Stimulated activated CD4-positive, alpha-beta T cell treated with anti-CD3 and anti-CD28 coated beads, Interleukin-15, amount 100 ng/mL, for 1 hour (primary cell): ENCODE measurements around the gene EPN2.

Experiments used
- DNase-seq, 2 donors: peaks; one replicate each; pipeline ENCODE4 v3.0.0-alpha.2; 2020; ENCODE audit warnings: low read depth in 1 of 2, low spot score in 1 of 2

EPN2 gene

DNA sequence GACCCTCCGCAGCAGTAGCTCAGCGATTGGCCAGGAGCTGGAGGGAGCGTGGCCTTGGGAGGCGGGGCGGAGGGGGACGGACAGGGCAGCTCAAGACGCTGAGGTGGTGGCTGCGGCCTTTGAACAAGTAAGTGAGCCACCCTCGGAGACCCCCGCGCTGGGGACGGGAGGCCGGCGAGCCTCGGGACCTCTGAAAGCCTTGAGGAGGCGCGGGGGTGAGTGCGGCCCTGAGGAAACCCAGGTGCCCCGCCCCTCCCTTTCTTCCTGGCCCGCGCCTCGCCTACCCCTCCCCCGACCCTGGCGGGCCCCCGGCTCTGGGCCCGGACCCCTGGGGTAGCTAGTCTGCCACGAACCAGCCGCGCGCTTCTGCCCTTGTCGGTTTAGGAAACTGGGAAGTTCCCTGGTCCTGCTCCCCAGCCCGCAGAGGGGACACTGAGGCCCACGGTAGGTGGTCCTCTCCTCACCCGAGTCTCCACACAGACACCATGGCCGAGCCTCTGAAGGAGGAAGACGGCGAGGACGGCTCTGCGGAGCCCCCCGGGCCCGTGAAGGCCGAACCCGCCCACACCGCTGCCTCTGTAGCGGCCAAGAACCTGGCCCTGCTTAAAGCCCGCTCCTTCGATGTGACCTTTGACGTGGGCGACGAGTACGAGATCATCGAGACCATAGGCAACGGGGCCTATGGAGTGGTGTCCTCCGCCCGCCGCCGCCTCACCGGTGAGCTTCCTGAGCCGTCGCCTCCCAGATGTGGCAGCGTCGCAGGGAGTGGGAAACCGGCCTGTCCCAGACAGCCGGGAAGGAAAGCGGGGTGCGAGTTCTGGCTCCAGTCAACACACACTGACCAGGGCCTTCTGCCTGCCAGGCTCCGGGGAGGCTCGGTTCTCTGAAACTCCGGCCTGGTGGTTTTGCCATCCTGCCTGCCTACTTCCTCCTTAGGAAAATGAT is 141.5 kb downstream of the EPN2 start, which contains the start of gene MAPK7:
MAPK7 (plus strand) TSS at position 83 of the 945 bp plus-strand sequence; CDS start at position 486, 403 bp downstream.
- peak in 1 of 2 donors; percentile 16 for DNase-seq

DNA sequence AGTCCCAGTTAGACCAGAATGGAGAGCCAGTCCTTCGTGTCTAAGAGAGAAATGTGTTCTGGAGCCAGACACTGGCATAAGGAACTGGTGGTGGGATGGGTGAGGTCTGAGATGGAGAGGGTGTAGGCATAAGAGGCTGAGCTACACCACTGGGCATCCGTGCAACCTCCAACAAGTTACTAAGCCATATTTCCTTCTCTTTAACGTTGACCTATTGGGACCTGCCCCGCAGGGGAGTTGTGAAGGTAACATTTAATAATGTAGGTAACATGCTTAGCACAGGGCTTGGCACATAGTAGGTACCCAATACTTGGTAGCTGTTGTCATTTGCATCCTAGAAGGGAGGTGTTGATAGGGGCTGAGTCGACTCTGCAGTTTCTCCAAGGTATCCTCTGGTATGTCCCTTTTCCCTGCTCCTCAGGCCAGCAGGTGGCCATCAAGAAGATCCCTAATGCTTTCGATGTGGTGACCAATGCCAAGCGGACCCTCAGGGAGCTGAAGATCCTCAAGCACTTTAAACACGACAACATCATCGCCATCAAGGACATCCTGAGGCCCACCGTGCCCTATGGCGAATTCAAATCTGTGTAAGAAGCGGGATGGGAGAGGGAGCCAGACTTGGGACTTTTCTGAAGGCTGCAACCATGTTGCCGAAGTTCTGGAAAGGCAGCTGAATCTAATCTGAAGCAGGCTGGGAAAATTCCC is 142.3 kb downstream of the EPN2 start:
- DNase-seq: no peak

DNA sequence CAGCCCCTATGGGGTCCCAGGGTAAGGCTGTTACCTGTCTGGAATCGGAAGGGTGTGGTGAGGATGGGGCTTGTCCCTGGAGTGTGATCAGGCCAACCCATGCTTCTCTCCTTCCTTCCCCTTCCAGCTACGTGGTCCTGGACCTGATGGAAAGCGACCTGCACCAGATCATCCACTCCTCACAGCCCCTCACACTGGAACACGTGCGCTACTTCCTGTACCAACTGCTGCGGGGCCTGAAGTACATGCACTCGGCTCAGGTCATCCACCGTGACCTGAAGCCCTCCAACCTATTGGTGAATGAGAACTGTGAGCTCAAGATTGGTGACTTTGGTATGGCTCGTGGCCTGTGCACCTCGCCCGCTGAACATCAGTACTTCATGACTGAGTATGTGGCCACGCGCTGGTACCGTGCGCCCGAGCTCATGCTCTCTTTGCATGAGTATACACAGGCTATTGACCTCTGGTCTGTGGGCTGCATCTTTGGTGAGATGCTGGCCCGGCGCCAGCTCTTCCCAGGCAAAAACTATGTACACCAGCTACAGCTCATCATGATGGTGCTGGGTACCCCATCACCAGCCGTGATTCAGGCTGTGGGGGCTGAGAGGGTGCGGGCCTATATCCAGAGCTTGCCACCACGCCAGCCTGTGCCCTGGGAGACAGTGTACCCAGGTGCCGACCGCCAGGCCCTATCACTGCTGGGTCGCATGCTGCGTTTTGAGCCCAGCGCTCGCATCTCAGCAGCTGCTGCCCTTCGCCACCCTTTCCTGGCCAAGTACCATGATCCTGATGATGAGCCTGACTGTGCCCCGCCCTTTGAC is 143.5 kb downstream of the EPN2 start:
- DNase-seq: no peak

DNA sequence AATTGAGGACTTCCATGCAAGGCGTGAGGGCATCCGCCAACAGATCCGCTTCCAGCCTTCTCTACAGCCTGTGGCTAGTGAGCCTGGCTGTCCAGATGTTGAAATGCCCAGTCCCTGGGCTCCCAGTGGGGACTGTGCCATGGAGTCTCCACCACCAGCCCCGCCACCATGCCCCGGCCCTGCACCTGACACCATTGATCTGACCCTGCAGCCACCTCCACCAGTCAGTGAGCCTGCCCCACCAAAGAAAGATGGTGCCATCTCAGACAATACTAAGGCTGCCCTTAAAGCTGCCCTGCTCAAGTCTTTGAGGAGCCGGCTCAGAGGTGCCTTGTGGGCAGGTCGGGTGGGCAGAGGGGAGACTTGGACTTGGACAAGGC is 144.2 kb downstream of the EPN2 start:
- no peak for DNase-seq

GRCh38 chr17:19381741-19382444 is 144.7 kb downstream of the EPN2 start:
- DNase-seq: no peak

- no peak for DNase-seq
Observed at GRCh38 chr17:19382531-19383444, 145.6 kb downstream of the EPN2 start.

DNA sequence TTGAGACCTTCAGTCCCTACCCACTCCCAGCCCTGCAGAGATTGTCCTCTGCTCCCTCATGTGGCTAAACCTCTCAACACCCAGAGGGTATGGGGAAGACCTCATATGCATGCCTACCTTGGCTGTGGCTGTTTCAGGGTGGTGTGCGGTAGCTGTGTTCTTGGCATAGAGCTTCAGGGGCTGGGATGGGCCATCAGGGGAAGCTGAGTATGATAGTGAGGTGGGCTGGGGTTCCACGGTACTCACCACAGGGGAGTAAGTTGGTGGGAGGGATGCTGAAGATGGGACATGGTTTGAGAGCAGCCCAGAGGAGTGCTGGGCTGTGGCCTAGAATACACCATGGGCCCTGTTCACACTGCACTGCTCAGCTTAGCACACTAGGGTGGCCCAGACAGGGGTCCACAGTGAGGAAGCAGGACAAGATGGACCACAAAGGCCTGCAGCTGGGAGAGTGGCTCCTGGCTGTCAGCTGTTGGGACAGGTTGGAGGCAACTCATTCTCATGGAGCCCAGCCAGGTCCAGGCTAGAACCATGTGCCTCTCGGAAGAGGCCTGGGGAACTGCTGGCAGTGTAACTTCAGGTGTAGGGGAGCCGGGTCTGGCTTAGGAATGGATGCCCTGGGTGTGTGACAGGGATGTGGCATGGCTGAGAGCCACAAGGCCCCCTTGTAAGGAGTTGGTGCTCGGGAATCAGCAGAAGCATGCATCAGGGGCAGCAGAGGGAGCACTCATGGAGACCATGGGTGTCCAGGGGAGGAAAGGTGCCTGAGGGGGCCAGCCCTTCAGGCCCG is 146.7 kb downstream of the EPN2 start:
- no peak for DNase-seq

DNA sequence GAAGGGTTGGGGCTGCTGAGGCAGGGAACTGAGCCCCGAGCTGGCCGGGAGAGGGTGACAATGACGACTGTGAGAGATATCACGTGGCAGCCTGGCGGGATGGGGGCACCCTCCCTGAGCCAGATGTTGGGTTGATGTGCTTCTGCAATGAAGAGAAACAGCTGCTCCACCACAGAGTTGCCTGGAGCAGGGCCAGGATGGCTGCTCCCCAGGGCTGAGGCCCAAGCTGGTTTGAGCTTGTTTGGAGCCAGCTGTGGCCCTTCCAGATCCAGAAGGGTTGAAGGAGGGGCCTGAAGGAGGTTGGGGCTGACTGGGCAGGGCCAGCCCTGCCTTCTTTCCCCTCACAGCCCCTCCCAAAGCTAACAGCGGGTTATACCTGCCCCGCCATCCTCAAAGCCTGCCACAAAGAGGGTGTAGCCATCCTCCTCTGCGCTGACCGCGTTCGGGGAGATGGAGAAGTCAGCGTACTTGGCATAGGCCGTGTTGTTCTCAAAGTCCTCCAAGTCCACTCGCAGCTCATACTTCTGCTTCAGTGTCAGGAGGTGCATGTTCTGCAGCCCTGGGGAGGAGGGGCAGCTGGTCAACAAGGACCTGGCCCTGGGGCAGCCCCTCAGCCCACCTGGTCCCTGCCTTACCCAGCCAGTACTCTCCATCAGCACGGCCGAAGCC is 147.7 kb downstream of the EPN2 start:
- no peak for DNase-seq

DNA sequence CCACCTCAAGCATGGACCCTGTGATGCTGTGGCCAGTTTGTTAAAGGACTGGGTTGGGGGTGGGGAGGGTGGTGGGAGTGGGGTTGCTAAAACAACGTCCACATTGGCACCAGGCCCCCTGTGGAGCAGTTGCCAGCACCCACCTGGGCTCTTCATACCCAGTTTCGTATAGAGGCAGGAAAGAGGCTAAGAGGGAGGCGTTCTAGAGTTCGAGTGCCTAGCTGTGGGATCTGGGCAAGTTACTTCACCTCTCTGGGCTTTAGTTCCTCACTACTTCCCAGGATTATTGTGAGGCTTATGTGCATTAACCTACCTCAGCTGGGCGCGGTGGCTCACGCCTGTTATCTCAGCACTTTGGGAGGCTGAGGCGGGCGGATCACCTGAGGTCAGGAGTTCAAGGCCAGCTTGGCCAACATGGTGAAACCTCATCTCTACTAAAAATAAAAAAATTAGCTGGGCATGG is 148.4 kb downstream of the EPN2 start:
- DNase-seq: no peak
